ENCODE results near the gene TMEM240. TPM values are rescaled to one million over a fixed set of nuclear protein-coding genes. Genes with fewer than 3 reads are reported as not detected.
"Not testable (repeated sequence)": the region's sequence is repeated elsewhere in the genome, so short reads cannot be mapped to it uniquely, and the experiment has no call there.

The TMEM240 gene
- total and polyA plus RNA-seq, 4 donors, result 0.14 to 0.33 (median 0.33) TPM; not detected in 1

- TF ChIP-seq, protein P1, sequence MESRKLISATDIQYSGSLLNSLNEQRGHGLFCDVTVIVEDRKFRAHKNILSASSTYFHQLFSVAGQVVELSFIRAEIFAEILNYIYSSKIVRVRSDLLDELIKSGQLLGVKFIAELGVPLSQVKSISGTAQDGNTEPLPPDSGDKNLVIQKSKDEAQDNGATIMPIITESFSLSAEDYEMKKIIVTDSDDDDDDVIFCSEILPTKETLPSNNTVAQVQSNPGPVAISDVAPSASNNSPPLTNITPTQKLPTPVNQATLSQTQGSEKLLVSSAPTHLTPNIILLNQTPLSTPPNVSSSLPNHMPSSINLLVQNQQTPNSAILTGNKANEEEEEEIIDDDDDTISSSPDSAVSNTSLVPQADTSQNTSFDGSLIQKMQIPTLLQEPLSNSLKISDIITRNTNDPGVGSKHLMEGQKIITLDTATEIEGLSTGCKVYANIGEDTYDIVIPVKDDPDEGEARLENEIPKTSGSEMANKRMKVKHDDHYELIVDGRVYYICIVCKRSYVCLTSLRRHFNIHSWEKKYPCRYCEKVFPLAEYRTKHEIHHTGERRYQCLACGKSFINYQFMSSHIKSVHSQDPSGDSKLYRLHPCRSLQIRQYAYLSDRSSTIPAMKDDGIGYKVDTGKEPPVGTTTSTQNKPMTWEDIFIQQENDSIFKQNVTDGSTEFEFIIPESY (IDR thresholded peaks at IDR 0.05), result peak; percentile 97
Observed at GRCh38 chr1:1511533-1512285, 28.7 kb downstream of the TMEM240 start, which contains the start of gene ATAD3A (continued).

DNA sequence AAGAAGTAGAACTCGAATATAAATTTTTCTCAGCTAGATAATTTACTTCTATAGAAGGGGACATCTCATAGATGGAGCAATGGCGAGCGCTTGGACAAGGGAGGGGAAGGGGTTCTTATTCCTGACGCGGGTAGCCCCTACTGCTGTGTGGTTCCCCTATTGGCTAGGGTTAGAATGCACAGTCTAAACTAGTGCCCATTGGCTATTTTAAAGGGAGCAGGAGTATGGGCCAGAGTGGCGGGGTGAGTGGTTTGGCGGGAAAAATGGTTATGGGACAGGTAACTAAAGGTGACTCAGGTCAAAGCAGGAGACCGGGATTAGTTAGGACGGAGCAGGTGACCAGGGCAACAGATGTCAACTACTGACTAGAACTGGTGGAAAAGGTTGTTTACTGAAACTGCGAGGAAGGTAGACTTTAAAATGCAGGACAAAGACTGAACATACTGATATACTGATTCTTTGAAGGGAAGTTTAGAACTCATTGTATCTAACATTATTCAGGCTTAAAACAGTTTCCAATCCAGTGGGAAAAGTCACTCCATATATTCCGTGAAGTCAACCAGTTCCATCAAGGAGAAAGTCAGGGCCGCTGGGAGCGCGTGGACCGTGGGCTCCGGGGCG, 29.4 kb downstream of the TMEM240 start:
- peak overlapping the region; percentile 49 to 63 for H3K9ac ChIP-seq (ENCODE audit: low read depth in 1 of 2, low read length in 2 of 2)
- no peaks in the 10 kb centered on the region for H3K36me3 ChIP-seq (ENCODE audit: control insufficient read depth in 4 of 4, insufficient read depth in 3 of 4, low read depth in 1 of 4, low read length in 3 of 4)
- no peak for DNase-seq (ENCODE audit: low spot score)
- 15% methylated on average over 17 of the region's 17 CpGs for WGBS
- no peaks in the 10 kb centered on the region for H3K27me3 ChIP-seq (ENCODE audit: control insufficient read depth in 4 of 4, insufficient read depth in 4 of 4, low read length in 3 of 4)
- no peaks in the 10 kb centered on the region for H3K9me3 ChIP-seq (ENCODE audit: control insufficient read depth in 4 of 4, low read length in 3 of 4)
- H3K4me3 ChIP-seq (ENCODE audit: low read depth in 1 of 3, low read length in 3 of 3), result peak overlapping the region; percentile 76 to 97 (median 89)
- peak overlapping the region; percentile 89 to 92 for H3K27ac ChIP-seq (ENCODE audit: low read depth in 1 of 2, low read length in 2 of 2)
- TF ChIP-seq TAF1 (conservative IDR thresholded peaks at IDR 0.05), result no peak
- TF ChIP-seq CTCF (IDR thresholded peaks at IDR 0.05; ENCODE audit: low read depth, low read length, missing input control), result no peak
- TF ChIP-seq MAX (IDR thresholded peaks at IDR 0.05), result no peak
- TF ChIP-seq NR2F2 (IDR thresholded peaks at IDR 0.05), result no peak
- TF ChIP-seq HNF4G (IDR thresholded peaks at IDR 0.05), result no peak
- H3K4me1 ChIP-seq (ENCODE audit: control insufficient read depth in 4 of 4, insufficient read depth in 4 of 4, low read length in 3 of 4), result peaks cover 6 to 23% (median 18%) of the 10 kb centered on the region in 4 donors

- not testable (repeated sequence) for H3K9ac ChIP-seq (ENCODE audit: low read depth in 1 of 2, low read length in 2 of 2); H3K9me3 ChIP-seq (ENCODE audit: control insufficient read depth in 4 of 4, low read length in 3 of 4); H3K27me3 ChIP-seq (ENCODE audit: control insufficient read depth in 4 of 4, insufficient read depth in 4 of 4, low read length in 3 of 4); H3K27ac ChIP-seq (ENCODE audit: low read depth in 1 of 2, low read length in 2 of 2); DNase-seq (ENCODE audit: low spot score); H3K4me3 ChIP-seq (ENCODE audit: low read depth in 1 of 3, low read length in 3 of 3); H3K36me3 ChIP-seq (ENCODE audit: control insufficient read depth in 4 of 4, insufficient read depth in 3 of 4, low read depth in 1 of 4, low read length in 3 of 4)
- WGBS, result 82% methylated on average over 17 of the region's 21 CpGs
- peaks cover 9 to 28% (median 16%) of the 10 kb centered on the region in 4 donors for H3K4me1 ChIP-seq (ENCODE audit: control insufficient read depth in 4 of 4, insufficient read depth in 4 of 4, low read length in 3 of 4)
Observed at GRCh38 chr1:1509465-1509850, 31.0 kb downstream of the TMEM240 start.

GRCh38 chr1:1508775-1509464, 31.5 kb downstream of the TMEM240 start:
- whole genome bisulfite sequencing, result 67% methylated on average over 31 of the region's 34 CpGs
- H3K27ac ChIP-seq (ENCODE audit: low read depth in 1 of 2, low read length in 2 of 2), result not testable (repeated sequence)

More at GRCh38 chr1:1508775-1509464, 31.5 kb downstream of the TMEM240 start:
- not testable (repeated sequence) for H3K9ac ChIP-seq (ENCODE audit: low read depth in 1 of 2, low read length in 2 of 2); DNase-seq (ENCODE audit: low spot score); H3K36me3 ChIP-seq (ENCODE audit: control insufficient read depth in 4 of 4, insufficient read depth in 3 of 4, low read depth in 1 of 4, low read length in 3 of 4); H3K4me3 ChIP-seq (ENCODE audit: low read depth in 1 of 3, low read length in 3 of 3); H3K27me3 ChIP-seq (ENCODE audit: control insufficient read depth in 4 of 4, insufficient read depth in 4 of 4, low read length in 3 of 4); H3K9me3 ChIP-seq (ENCODE audit: control insufficient read depth in 4 of 4, low read length in 3 of 4)
- peaks cover 9 to 28% (median 16%) of the 10 kb centered on the region in 4 donors for H3K4me1 ChIP-seq (ENCODE audit: control insufficient read depth in 4 of 4, insufficient read depth in 4 of 4, low read length in 3 of 4)

Measured in liver (tissue), 9 donors.